SH-SY5Y (cell line): ENCODE data around the gene RPRML.

Experiments
- GATA2 ChIP-seq: IDR thresholded peaks from 2 replicates; pipeline ENCODE4 v1.6.1; 2011; ENCODE audit warnings: mild to moderate bottlenecking, low read depth, low read length
- GATA3 ChIP-seq: IDR thresholded peaks from 2 replicates; pipeline ENCODE4 v1.6.1; 2011; ENCODE audit warnings: low read depth, mild to moderate bottlenecking, low read length, moderate library complexity

DNA sequence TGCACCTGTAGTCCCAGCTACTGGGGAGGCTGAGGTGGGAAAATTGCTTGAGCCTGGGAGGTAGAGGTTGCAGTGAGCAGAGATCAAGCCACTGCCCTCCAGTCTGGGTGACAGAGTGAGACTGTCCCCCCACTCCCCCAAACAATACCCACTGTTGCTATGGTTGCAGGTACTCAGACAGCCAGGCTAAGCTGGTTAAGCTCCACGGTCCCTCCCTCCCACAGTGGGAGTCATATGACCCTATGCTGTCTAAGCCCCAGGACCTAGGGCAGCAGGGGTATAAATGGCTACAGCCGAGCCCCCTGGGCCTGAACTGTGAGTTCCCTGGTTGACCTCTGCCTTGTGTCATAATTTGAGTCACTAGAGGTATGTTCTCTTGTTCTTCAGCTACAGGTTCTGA, 15.9 kb upstream of the RPRML start:
- TF ChIP-seq GATA2 (no peak), GATA3 (no peak)
